ENCODE results near the gene DNAJB5. TPM values are rescaled to one million over a fixed set of nuclear protein-coding genes. Genes with fewer than 3 reads are reported as not detected.

Gene DNAJB5
- total and polyA plus RNA-seq, 9 of the 15 experiments (the other 6 are each of a cell fraction or from before 2014, with no cell fraction given) = 0.15 to 7.4 (median 3.7) TPM

GRCh38 chr9:34962546-34962945, 27.0 kb upstream of the DNAJB5 start:
- H2AFZ ChIP-seq (ENCODE audit: low read depth, low read length) = no peak overlapping the region
- H3K9me1 ChIP-seq (ENCODE audit: control insufficient read depth, insufficient read depth, low read length) = no peaks in the 10 kb centered on the region
- ChIA-PET POLR2A (no interaction called here), CTCF (ENCODE audit: low intra/inter-chr PET ratio) (no interaction called here)
- H3K36me3 ChIP-seq (ENCODE audit: control insufficient read depth, insufficient read depth, low read length) = no peaks in the 10 kb centered on the region
- WGBS (ENCODE audit: insufficient coverage, low coverage, missing lambda C conversion rate) = 3% methylated on average over 3 of the region's 3 CpGs
- intact Hi-C loops (cut with micrococcal nuclease) (no loop called here), in situ Hi-C loops (cut with MboI) (no loop called here)
- ATAC-seq = no peak
- no peak for FAIRE-seq
- H3K4me2 ChIP-seq (ENCODE audit: insufficient read depth, low read length) = no peak overlapping the region
- no peaks in the 10 kb centered on the region for H3K79me2 ChIP-seq (ENCODE audit: control insufficient read depth, insufficient read depth, low read length)
- H3K4me1 ChIP-seq (replicated peaks in 1 of 2; ENCODE audit: control insufficient read depth in 2 of 2, insufficient read depth in 2 of 2, low read length in 2 of 2) = peaks cover 0 to 10% of the 10 kb centered on the region in 2 experiments; a peak in 2 of 5 replicates
- no peak overlapping the region for H3K9ac ChIP-seq (ENCODE audit: insufficient read depth in 1 of 2, low read depth in 2 of 2, low read length in 2 of 2)
- no peak overlapping the region for H3K4me3 ChIP-seq
- TF ChIP-seq TEAD4 (IDR thresholded peaks at IDR 0.05; ENCODE audit: low read length) = no peak
- TF ChIP-seq TEAD4 (CRISPR knock-in tag; IDR thresholded peaks at IDR 0.05; ENCODE audit: borderline replicate concordance) = no peak
- TF ChIP-seq C11orf30 (IDR thresholded peaks at IDR 0.05; ENCODE audit: low read depth) = no peak
- TF ChIP-seq ZNF780A (CRISPR knock-in tag; IDR thresholded peaks at IDR 0.05) = no peak
- no peak for TF ChIP-seq BMI1 (IDR thresholded peaks at IDR 0.05; ENCODE audit: low read length)
- TF ChIP-seq RBM34 (IDR thresholded peaks at IDR 0.05; ENCODE audit: borderline replicate concordance, insufficient read depth, low read length) = no peak
- TF ChIP-seq RBM14 (IDR thresholded peaks at IDR 0.05; ENCODE audit: borderline replicate concordance, insufficient read depth, low read depth, low read length) = no peak
- no peak for TF ChIP-seq MCM3 (IDR thresholded peaks at IDR 0.05)
- no peak for TF ChIP-seq ZNF280A (IDR thresholded peaks at IDR 0.05; ENCODE audit: low read depth, partially characterized antibody)
- TF ChIP-seq TFAM (CRISPR knock-in tag; conservative IDR thresholded peaks at IDR 0.05) = no peak
- TF ChIP-seq FUS (optimal IDR thresholded peaks at IDR 0.05; ENCODE audit: low read depth, low read length) = no peak
- no peak for TF ChIP-seq ZNF253 (CRISPR knock-in tag; conservative IDR thresholded peaks at IDR 0.05)
- H3K27me3 ChIP-seq (ENCODE audit: control insufficient read depth in 2 of 2, insufficient read depth in 2 of 2, low read length in 2 of 2) = peaks cover 12 to 16% of the 10 kb centered on the region in 2 experiments; a peak in 3 of 5 replicates
- no peaks in the 10 kb centered on the region for H3K9me3 ChIP-seq (replicated peaks; ENCODE audit: control insufficient read depth, insufficient read depth, low read depth, low read length)
- no TSS peak for BruUV-seq (replicated peaks)
- no peaks in the 10 kb centered on the region; the same call in 1 of the 2 replicates for H4K20me1 ChIP-seq (replicated peaks; ENCODE audit: control insufficient read depth, insufficient read depth, low read length)
- no peak for DNase-seq (ENCODE audit: extremely low read depth in 1 of 4, low spot score in 3 of 4)
- H3K27ac ChIP-seq (ENCODE audit: extremely low read depth, low read depth, low read length) = no peak overlapping the region
